ENCODE data around the gene CACNA1B. TPM values are rescaled to one million over a fixed set of nuclear protein-coding genes. Genes with fewer than 3 reads are reported as not detected.

CACNA1B gene
- total and polyA plus RNA-seq, 7 donors = under 0.01 to 1.4 (median 0.55) TPM; not detected in 1

GRCh38 chr9:138070815-138071214 is 193.2 kb downstream of the CACNA1B start:
- intact Hi-C loops (cut with DNase I) = no loop called here
- no peaks in the 10 kb centered on the region for H3K36me3 ChIP-seq
- DNase-seq = no peak
- H3K27ac ChIP-seq = no peak overlapping the region
- WGBS, 2 donors = 79 to 83% methylated on average over 8 of the region's 8 CpGs
- TF ChIP-seq CTCF (IDR thresholded peaks at IDR 0.05) = no peak
- no peak for TF ChIP-seq EP300 (IDR thresholded peaks at IDR 0.05)
- no peak for TF ChIP-seq POLR2A (IDR thresholded peaks at IDR 0.05)
- TF ChIP-seq POLR2AphosphoS5 (IDR thresholded peaks at IDR 0.05) = no peak
- H3K4me1 ChIP-seq = no peaks in the 10 kb centered on the region
- peaks cover 0 to 12% (median 0%) of the 10 kb centered on the region in 3 donors for H3K27me3 ChIP-seq
- no peak overlapping the region for H3K4me3 ChIP-seq
- no peaks in the 10 kb centered on the region for H3K9me3 ChIP-seq

- H3K27me3 ChIP-seq = peaks cover 0 to 8% (median 0%) of the 10 kb centered on the region in 3 donors
Measured at GRCh38 chr9:138071292-138071691, 193.7 kb downstream of the CACNA1B start.

GRCh38 chr9:138071731-138072130 is 194.1 kb downstream of the CACNA1B start:
- DNase-seq = no peak
- Histone ChIP-seq H3K4me3 (no peak overlapping the region), H3K4me1 (no peaks in the 10 kb centered on the region), H3K36me3 (no peaks in the 10 kb centered on the region), H3K9me3 (no peaks in the 10 kb centered on the region), H3K27ac (no peak overlapping the region), H3K27me3 (peaks cover 0 to 8% (median 0%) of the 10 kb centered on the region in 3 donors)
- no peak for TF ChIP-seq CTCF (IDR thresholded peaks at IDR 0.05)
- no peak for TF ChIP-seq EP300 (IDR thresholded peaks at IDR 0.05)
- TF ChIP-seq POLR2AphosphoS5 (IDR thresholded peaks at IDR 0.05) = no peak
- TF ChIP-seq POLR2A (IDR thresholded peaks at IDR 0.05) = no peak
- intact Hi-C loops (cut with DNase I) = no loop called here
- 82 to 87% methylated on average over 6 of the region's 6 CpGs for WGBS, 2 donors

More at GRCh38 chr9:138071292-138071691, 193.7 kb downstream of the CACNA1B start:
- DNase-seq = peak; percentile 38
- WGBS, 2 donors = 85 to 88% methylated on average over 14 of the region's 14 CpGs
- intact Hi-C loops (cut with DNase I) = no loop called here
- no peak for TF ChIP-seq CTCF (IDR thresholded peaks at IDR 0.05)
- no peak for TF ChIP-seq POLR2AphosphoS5 (IDR thresholded peaks at IDR 0.05)
- no peak for TF ChIP-seq EP300 (IDR thresholded peaks at IDR 0.05)
- TF ChIP-seq POLR2A (IDR thresholded peaks at IDR 0.05) = no peak
- Histone ChIP-seq H3K36me3 (no peaks in the 10 kb centered on the region), H3K4me3 (no peak overlapping the region), H3K9me3 (no peaks in the 10 kb centered on the region), H3K27ac (no peak overlapping the region), H3K4me1 (no peaks in the 10 kb centered on the region)

GRCh38 chr9:138072161-138072842 is 194.7 kb downstream of the CACNA1B start:
- DNase-seq = peak; percentile 50
- peaks cover 0 to 8% (median 0%) of the 10 kb centered on the region in 3 donors for H3K27me3 ChIP-seq
- WGBS, 2 donors = 62 to 76% methylated on average over 12 of the region's 12 CpGs
- no peak overlapping the region for H3K27ac ChIP-seq
- TF ChIP-seq EP300 (IDR thresholded peaks at IDR 0.05) = no peak
- no peak for TF ChIP-seq CTCF (IDR thresholded peaks at IDR 0.05)
- no peak for TF ChIP-seq POLR2A (IDR thresholded peaks at IDR 0.05)
- no peak for TF ChIP-seq POLR2AphosphoS5 (IDR thresholded peaks at IDR 0.05)
- no peaks in the 10 kb centered on the region for H3K36me3 ChIP-seq
- H3K9me3 ChIP-seq = no peaks in the 10 kb centered on the region
- intact Hi-C loops (cut with DNase I) = no loop called here
- H3K4me1 ChIP-seq = no peaks in the 10 kb centered on the region
- no peak overlapping the region for H3K4me3 ChIP-seq

Measured in sigmoid colon (tissue), 7 donors.